ENCODE results near the gene ENDOV.

Gene ENDOV

GRCh38 chr17:80414803-80415625, at the start of gene ENDOV:
TSS of gene ENDOV (plus strand) at chr17:80415167. CDS start at chr17:80415195, 28 bp downstream.
- peak; percentile 98 for DNase-seq

DNA sequence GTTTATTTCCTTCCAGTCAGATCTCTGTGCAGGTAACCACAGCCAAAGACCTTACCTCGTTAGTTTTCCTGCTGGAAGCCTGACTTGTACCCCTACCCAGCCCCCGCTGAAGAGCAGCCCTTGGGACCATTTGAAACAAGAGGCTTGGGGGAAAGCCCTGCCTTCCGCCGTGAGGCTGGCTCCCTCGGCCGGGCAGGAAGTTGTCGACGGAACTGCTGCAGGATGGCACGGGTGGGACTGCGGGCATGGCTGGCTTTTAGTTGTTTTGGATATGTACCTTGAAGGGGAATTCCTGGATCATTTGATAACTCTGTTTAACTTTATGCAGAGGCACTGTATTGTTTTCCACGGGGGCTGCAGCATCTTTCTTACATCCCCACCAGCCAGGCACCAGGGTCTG, 49.0 kb upstream of the ENDOV start:
- DNase-seq = no peak

GRCh38 chr17:80367503-80367902, 47.5 kb upstream of the ENDOV start:
- DNase-seq = no peak

DNA sequence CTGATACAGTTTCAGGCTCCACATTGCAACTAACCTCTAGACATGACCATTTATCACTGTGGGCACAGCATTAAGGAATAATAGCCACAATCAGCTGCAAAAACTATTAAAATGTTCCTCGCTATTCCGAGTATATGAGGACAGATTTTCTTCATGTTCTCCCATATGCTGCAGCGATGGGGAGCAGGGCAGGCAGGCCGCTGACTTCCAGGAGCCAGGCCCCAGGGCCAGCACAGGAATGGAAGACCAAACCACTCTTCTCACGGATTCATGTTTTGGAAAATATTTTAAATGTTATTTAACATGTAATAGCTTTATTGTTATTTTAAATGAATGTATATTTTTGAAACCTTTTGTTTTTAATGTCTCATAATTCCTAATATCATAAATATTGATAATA, 43.8 kb upstream of the ENDOV start:
- no peak for DNase-seq

DNA sequence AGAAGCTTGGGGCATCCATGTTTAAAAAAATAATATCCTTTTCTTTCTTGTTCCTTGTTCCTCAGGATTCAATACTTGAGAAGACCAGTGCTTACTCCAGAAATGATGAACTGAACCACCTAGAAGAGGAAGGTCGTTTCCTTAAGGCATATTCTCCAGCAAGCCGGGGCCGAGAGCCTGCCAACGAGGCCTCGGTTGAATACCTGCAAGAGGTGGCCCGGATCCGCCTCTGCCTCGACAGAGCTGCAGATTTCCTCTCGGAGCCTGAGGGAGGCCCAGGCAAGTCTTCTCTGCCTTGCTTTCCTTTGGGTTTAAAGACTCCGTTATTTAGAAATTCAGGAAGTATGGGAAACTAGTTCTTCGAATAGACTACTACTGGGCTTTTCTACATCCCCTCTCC, 42.5 kb upstream of the ENDOV start:
- no peak for DNase-seq

DNA sequence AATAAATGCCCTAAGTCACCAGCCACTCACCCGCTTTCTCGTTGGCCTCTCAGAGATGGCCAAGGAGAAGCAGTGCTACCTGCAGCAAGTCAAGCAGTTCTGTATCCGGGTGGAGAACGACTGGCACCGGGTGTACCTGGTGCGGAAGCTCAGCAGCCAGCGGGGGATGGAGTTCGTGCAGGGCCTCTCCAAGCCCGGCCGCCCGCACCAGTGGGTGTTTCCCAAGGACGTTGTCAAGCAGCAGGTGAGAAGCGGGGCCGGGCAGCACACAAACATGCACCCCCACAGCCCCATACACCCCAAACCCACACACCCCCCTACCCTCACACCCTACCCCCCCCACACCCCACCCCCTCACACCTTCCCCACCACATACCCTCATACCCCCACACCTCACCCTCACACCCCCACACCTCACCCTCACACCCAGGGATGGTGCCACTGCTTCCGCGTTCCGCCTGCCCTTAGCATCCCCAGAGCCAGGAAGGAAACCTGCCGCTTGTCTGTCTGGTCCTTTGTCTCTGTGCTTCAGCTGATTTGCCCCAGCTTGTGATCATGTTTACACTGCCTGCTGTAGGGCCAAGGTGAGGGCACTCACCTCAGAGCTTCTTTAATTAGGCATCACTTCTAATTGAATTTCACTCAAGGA, 41.9 kb upstream of the ENDOV start:
- DNase-seq = no peak

GRCh38 chr17:80374039-80374731, 40.8 kb upstream of the ENDOV start:
- no peak for DNase-seq

GRCh38 chr17:80374732-80375585, 40.0 kb upstream of the ENDOV start:
- DNase-seq = peak; percentile 42

- no peak for DNase-seq
Measured at GRCh38 chr17:80376531-80376930, 38.4 kb upstream of the ENDOV start.

DNA sequence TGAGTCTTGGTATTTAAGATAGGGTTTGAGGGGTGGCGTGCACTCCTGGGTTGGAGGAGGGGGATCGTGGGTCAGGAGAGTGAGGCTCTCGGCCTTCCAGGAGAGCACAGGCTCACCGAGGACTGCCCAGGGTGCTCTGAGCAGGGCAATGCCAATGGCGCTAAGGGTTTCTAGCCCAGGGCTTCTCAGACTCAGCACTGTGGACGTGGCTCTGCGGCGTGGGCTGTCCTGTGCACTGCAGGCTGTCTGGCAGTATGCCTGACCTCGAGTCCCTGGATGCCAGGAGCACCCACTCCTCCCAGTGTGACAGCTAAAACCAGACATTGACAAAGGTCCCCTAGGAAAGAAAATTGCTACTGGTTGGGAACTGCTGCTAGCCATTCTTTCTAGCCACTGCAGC, 37.2 kb upstream of the ENDOV start:
- no peak for DNase-seq

DNA sequence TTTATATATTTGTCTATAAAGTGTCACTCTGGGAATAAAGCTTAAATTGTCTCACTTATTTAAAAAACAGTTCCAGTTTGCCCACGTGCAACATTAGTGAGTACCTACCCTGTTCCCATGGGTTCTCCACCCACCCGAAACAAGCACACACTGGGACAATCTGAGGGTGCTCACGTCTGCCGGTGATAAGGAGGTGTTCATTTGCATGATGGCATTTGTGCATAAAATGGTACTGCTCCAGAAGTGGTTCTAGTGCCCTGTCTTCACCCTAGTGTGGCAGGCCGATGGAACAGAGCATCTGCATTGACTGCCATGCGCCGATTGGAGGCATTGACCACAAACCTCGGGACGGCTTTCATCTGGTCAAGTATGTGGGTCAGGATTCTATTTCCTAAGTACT, 35.6 kb upstream of the ENDOV start:
- DNase-seq = no peak

DNA sequence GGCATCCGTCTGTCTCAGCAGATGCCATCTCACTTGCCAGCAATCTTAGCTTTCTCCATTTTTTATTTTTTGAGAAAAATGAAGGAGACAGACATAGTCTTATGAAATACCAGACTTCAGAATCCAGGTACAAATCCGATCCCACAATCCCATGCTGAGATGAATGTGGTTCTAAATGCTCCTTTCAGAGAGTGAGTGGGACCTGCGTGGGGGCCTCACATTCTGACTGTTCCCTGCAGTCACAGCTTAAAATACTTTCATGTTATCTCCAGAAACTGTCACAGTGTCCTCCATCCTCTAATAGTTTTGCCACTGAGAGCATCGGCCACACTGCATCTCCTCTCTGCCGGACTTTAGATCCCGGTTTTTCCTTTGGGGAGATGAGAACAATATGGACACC, 34.9 kb upstream of the ENDOV start:
- DNase-seq = no peak

DNA sequence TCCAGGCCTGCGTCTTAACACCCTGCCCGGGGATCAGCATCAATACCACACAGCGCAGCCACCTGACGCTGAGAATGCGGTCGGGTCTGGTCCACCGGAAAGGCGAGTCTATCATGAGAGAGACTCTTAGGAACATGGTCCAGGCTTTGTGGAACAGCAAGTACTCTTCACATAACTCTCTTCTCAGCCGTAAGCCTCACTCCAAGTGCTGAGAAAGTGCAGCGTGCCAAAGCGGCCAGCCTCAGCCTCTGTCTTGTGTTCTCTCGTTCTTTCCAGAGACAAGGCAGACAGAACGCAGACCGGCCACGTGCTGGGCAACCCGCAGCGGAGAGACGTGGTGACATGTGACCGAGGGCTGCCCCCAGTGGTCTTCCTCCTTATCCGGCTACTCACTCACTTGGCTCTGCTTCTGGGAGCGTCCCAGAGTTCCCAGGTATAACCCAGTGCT, 34.4 kb upstream of the ENDOV start:
- no peak for DNase-seq

DNA sequence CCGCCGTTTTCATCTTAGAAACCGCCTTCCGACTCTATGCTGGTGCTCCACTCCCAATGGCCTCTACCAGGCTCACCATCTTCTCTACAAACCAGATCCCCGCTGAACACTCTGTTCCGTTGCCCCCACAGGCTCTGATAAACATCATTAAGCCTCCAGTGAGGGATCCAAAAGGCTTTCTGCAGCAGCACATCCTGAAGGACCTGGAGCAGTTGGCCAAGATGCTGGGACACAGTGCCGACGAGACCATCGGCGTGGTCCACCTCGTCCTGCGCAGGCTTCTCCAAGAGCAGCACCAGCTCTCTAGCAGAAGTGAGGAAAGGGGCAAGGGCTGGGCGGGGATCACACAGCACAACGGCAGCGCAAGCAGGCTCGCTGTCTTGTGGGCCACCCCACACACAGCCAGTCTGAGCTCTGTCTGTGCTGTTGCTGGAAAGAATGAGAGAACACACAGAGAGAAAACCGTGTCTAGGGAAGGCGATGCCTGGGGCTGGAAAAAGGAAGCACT, 33.5 kb upstream of the ENDOV start:
- DNase-seq = no peak

GRCh38 chr17:80382446-80382845, 32.5 kb upstream of the ENDOV start:
- no peak for DNase-seq

DNA sequence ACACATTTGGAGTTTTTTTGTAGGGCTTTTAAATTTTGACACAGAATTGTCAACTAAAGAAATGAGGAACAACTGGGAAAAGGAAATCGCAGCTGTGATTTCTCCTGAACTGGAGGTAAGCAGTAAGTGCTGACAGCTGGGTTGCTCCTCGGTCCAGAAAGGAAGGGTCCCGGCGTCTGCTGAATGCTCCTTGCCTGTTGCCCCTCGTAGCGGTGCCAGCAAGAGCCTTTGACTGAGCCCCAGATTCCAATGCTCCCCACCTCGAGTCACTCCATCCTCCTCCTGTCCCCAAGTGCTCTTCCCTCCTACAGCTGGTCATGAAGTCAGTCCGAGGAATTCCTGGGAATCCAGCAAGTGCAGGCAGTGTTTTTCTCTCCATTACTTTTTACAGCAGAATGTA, 32.0 kb upstream of the ENDOV start:
- DNase-seq = no peak

DNA sequence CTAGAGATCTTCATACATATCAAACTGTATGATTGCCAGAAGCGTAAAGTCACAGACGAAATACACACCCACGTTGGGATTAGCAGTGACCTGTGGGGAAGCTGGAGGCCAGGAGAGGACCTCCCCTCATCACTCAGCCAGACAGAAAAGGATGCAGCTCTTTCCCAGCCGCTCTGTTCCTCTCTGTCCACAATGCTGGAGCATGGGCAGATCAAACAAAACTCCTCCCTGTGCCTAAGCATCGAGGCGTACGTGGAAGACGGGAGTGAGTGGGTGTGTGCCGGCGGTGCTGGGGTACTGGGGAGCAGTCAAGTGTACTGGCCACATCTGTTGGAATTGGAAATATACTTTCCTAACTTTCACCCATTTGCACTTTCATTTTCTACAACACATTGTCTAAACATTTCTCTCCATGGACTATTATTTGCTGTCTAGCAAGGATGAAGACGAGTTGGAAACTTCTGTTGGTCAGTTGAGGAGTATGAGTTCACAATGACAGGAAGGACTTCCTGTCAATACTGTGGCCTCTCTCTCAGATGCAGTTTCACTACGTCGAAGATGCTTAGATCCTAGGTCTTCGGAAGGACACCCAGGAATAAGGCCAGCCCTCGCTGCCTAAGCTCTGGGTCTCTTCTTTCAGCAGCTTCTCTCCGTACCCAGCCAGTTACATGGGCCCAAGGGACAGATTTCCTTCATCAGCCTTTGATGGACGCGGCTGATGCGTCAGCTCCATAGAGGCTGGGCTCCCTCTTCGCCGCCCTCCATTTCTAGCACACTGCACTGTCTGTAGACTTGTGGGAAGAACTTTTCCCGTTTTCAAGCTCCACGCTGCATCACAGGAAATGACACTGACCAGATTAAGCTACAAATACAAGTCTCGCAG, 30.6 kb upstream of the ENDOV start:
- DNase-seq = no peak

DNA sequence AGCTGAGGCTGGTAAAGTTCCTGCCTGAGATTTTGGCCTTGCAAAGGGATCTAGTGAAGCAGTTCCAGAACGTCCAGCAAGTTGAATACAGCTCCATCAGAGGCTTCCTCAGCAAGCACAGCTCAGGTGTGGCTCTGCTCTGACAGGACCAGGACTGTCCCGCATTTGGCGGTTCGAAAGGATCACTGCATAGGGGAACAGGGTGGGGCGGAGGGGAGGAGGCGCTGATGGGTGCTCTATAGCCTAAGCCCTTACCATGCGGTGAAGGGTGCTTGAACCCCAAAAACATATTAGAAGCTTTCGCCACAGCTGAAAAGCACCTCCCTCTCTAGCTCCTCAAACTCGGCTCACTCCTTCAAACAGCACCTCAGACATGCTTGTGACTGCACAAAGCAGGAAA, 29.9 kb upstream of the ENDOV start:
- no peak for DNase-seq

DNA sequence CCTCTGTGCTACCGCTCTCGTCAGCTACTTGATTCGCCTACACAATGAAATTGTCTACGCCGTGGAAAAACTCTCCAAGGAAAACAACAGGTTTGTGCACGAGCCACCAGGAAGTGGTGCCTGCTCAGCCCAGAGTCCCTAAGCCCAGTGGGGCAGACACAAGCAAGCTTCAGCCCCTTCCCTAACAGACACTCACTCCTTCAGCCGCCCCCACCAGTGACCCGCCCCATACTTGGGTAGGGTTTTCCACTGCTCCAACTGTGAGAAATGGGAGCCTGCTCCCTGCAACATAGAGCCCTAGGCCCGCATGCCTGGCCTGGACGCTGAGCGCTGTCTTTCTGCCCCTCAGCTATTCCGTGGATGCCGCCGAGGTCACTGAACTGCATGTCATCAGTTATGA, 28.6 kb upstream of the ENDOV start:
- DNase-seq = no peak

- no peak for DNase-seq
Measured at GRCh38 chr17:80387071-80387470, 27.9 kb upstream of the ENDOV start.

DNA sequence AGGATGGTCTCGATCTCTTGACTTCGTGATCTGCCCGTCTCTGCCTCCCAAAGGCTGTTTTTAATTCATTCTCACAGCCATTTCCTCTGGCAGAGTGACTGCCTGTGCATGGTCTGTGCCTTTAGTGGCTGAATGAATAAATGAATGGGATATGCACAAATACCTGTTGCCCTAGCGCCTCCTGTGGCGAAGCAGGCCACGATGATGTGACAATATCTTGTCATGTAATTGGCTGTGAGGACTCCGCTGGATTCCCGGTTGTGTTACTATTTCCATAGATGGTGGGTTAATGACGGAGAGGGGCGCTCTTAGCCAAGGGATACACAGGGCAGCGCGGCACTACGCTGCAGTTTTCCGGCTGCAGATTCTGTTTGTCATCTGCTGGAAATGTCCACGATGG, 26.8 kb upstream of the ENDOV start:
- no peak for DNase-seq

DNA sequence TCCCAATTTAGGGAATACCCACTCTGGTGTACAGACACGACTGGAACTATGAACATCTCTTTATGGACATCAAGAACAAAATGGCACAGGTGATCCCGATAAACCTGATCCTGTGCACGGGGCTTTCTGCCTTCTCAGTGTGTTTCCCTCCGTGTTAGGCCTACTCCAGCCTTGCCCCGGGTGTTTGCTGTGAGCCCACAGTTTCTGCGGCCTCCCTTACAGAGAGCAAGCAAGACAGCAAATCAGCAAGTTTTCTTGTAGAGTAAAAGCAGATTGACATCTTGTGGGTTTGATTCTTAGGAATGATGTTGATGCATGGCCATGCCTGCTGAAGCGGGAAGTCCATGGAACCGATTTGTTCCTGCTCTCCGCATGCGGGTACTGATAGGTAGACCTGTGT, 26.4 kb upstream of the ENDOV start:
- no peak for DNase-seq
